IPS-18a (cell line): ENCODE results near the gene SYNJ2.

Source experiments
- H3K27ac ChIP-seq: one replicate; pipeline ENCODE4 v1.5.1; 2013; ENCODE audit warnings: low read length
- H3K27me3 ChIP-seq: one replicate; pipeline ENCODE4 v1.6.1; 2013; ENCODE audit warnings: mild to moderate bottlenecking, low read length; ENCODE audit not compliant: control insufficient read depth, insufficient read depth
- H3K36me3 ChIP-seq: one replicate; pipeline ENCODE4 v1.6.1; 2013; ENCODE audit warnings: low read depth, low read length; ENCODE audit not compliant: control insufficient read depth
- H3K4me1 ChIP-seq: one replicate; pipeline ENCODE4 v1.6.1; 2013; ENCODE audit warnings: low read depth, low read length; ENCODE audit not compliant: control insufficient read depth
- H3K4me3 ChIP-seq: one replicate; pipeline ENCODE4 v1.5.1; 2013; ENCODE audit warnings: low read length
- H3K9ac ChIP-seq: one replicate; pipeline ENCODE4 v1.6.1; 2013; ENCODE audit warnings: mild to moderate bottlenecking, low read length, moderate library complexity
- H3K9me3 ChIP-seq: one replicate; pipeline ENCODE4 v1.6.1; 2013; ENCODE audit warnings: low read depth, low read length; ENCODE audit not compliant: control insufficient read depth

SYNJ2 gene

GRCh38 chr6:158004701-158005095 is 23.0 kb downstream of the SYNJ2 start:
- H3K9ac ChIP-seq = no peak overlapping the region
- no peaks in the 10 kb centered on the region for H3K27me3 ChIP-seq
- no peak overlapping the region for H3K4me3 ChIP-seq
- H3K36me3 ChIP-seq = no peaks in the 10 kb centered on the region
- no peaks in the 10 kb centered on the region for H3K9me3 ChIP-seq
- peaks cover 10% of the 10 kb centered on the region for H3K4me1 ChIP-seq
- no peak overlapping the region for H3K27ac ChIP-seq

GRCh38 chr6:158005626-158006180 is 24.0 kb downstream of the SYNJ2 start:
- H3K36me3 ChIP-seq = no peaks in the 10 kb centered on the region
- H3K27ac ChIP-seq = no peak overlapping the region
- H3K4me1 ChIP-seq = peaks cover 10% of the 10 kb centered on the region
- no peak overlapping the region for H3K9ac ChIP-seq
- H3K9me3 ChIP-seq = no peaks in the 10 kb centered on the region
- no peak overlapping the region for H3K4me3 ChIP-seq
- H3K27me3 ChIP-seq = no peaks in the 10 kb centered on the region

- no peaks in the 10 kb centered on the region for H3K9me3 ChIP-seq
- no peak overlapping the region for H3K9ac ChIP-seq
- H3K27me3 ChIP-seq = no peaks in the 10 kb centered on the region
- peaks cover 10% of the 10 kb centered on the region for H3K4me1 ChIP-seq
- H3K27ac ChIP-seq = no peak overlapping the region
- no peaks in the 10 kb centered on the region for H3K36me3 ChIP-seq
- no peak overlapping the region for H3K4me3 ChIP-seq
Observed at GRCh38 chr6:158006331-158006730, 24.7 kb downstream of the SYNJ2 start.

- H3K36me3 ChIP-seq = no peaks in the 10 kb centered on the region
- H3K9ac ChIP-seq = no peak overlapping the region
- H3K4me3 ChIP-seq = no peak overlapping the region
- H3K9me3 ChIP-seq = no peaks in the 10 kb centered on the region
- H3K27ac ChIP-seq = no peak overlapping the region
- peaks cover 10% of the 10 kb centered on the region for H3K4me1 ChIP-seq
- H3K27me3 ChIP-seq = no peaks in the 10 kb centered on the region
Observed at GRCh38 chr6:158006821-158007570, 25.3 kb downstream of the SYNJ2 start.

- Histone ChIP-seq H3K4me1 (no peaks in the 10 kb centered on the region), H3K36me3 (no peaks in the 10 kb centered on the region), H3K9ac (no peak overlapping the region), H3K27ac (no peak overlapping the region), H3K27me3 (no peaks in the 10 kb centered on the region), H3K4me3 (no peak overlapping the region), H3K9me3 (no peaks in the 10 kb centered on the region)
Observed at GRCh38 chr6:158008864-158009113, 27.1 kb downstream of the SYNJ2 start.

- Histone ChIP-seq H3K4me1 (no peaks in the 10 kb centered on the region), H3K9me3 (no peaks in the 10 kb centered on the region), H3K36me3 (no peaks in the 10 kb centered on the region), H3K4me3 (no peak overlapping the region), H3K9ac (no peak overlapping the region), H3K27me3 (no peaks in the 10 kb centered on the region), H3K27ac (no peak overlapping the region)
Observed at GRCh38 chr6:158009114-158009891, 27.6 kb downstream of the SYNJ2 start.

GRCh38 chr6:158009935-158010585 is 28.4 kb downstream of the SYNJ2 start:
- no peaks in the 10 kb centered on the region for H3K4me1 ChIP-seq
- H3K9me3 ChIP-seq = no peaks in the 10 kb centered on the region
- no peaks in the 10 kb centered on the region for H3K36me3 ChIP-seq
- H3K4me3 ChIP-seq = no peak overlapping the region
- no peaks in the 10 kb centered on the region for H3K27me3 ChIP-seq
- no peak overlapping the region for H3K9ac ChIP-seq
- no peak overlapping the region for H3K27ac ChIP-seq

- H3K36me3 ChIP-seq = no peaks in the 10 kb centered on the region
- no peak overlapping the region for H3K9ac ChIP-seq
- H3K9me3 ChIP-seq = no peaks in the 10 kb centered on the region
- H3K4me3 ChIP-seq = no peak overlapping the region
- H3K27ac ChIP-seq = no peak overlapping the region
- H3K27me3 ChIP-seq = no peaks in the 10 kb centered on the region
- no peaks in the 10 kb centered on the region for H3K4me1 ChIP-seq
Observed at GRCh38 chr6:158010591-158011477, 29.2 kb downstream of the SYNJ2 start.

GRCh38 chr6:158011478-158011920 is 29.8 kb downstream of the SYNJ2 start:
- Histone ChIP-seq H3K27me3 (no peaks in the 10 kb centered on the region), H3K9ac (no peak overlapping the region), H3K27ac (no peak overlapping the region), H3K4me3 (no peak overlapping the region), H3K36me3 (no peaks in the 10 kb centered on the region), H3K4me1 (no peaks in the 10 kb centered on the region), H3K9me3 (no peaks in the 10 kb centered on the region)

- Histone ChIP-seq H3K36me3 (no peaks in the 10 kb centered on the region), H3K4me3 (no peak overlapping the region), H3K27ac (no peak overlapping the region), H3K27me3 (no peaks in the 10 kb centered on the region), H3K9me3 (no peaks in the 10 kb centered on the region), H3K4me1 (no peaks in the 10 kb centered on the region), H3K9ac (no peak overlapping the region)
Observed at GRCh38 chr6:158011980-158012566, 30.4 kb downstream of the SYNJ2 start.
